PC-3 (cell line): Measurements from ENCODE around the gene STPG4.

Experiments used
- EZH2 ChIP-seq: fragments of 300-600 bp; sonication (generic); IDR thresholded peaks from one replicate; pipeline ENCODE4 v1.6.1; 2017; ENCODE audit warnings: antibody characterized with exemption, mild to moderate bottlenecking, low read length; ENCODE audit not compliant: unreplicated experiment
- EZH2phosphoT487 ChIP-seq: fragments of 300-600 bp; sonication (generic); IDR thresholded peaks from 2 replicates; pipeline ENCODE4 v1.6.1; 2018; ENCODE audit warnings: mild to moderate bottlenecking, antibody characterized with exemption, low read length, borderline replicate concordance
- TF ChIP-seq, protein P1 (sequence below): fragments of 300-600 bp; sonication (generic); conservative IDR thresholded peaks from 2 replicates; pipeline ENCODE4 v1.5.1; 2017; ENCODE audit warnings: antibody characterized with exemption, low read depth, mild to moderate bottlenecking, low read length

DNA sequence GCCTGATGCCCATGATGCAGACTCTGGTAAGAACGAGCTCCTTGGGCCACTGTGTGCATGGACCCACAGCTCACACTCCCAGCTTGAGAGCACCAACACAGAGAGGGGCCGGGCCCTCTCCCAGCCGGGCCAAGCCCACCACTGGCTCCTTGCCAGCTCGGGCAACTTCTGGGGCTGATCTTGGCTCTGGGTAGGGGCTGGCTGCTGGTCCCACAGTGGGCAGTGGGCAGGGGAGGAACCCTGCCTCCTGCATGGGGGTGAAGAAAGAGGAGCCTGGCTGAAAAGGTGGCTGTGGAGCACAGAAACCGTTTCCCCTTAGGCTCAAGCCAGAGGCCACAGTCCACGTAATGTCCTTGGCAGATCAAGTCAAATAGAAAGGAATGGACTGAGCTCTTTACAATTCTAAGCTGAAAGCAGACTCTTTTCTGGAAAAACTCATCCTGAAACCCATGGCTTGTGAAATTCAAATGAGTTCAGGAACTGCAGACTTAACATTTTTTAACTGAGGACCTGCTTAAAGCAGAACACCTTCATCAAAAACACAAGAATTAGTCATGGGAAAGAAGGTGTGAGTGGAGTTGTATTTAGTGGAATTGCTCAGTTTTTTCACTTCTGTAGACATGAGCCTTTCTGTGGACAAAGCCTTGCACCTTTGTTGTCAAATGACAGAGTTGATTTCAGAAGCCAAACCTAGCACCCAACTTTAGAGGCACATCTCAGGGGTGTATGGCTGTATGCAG is 104.9 kb downstream of the STPG4 start:
- TF ChIP-seq, protein P1, sequence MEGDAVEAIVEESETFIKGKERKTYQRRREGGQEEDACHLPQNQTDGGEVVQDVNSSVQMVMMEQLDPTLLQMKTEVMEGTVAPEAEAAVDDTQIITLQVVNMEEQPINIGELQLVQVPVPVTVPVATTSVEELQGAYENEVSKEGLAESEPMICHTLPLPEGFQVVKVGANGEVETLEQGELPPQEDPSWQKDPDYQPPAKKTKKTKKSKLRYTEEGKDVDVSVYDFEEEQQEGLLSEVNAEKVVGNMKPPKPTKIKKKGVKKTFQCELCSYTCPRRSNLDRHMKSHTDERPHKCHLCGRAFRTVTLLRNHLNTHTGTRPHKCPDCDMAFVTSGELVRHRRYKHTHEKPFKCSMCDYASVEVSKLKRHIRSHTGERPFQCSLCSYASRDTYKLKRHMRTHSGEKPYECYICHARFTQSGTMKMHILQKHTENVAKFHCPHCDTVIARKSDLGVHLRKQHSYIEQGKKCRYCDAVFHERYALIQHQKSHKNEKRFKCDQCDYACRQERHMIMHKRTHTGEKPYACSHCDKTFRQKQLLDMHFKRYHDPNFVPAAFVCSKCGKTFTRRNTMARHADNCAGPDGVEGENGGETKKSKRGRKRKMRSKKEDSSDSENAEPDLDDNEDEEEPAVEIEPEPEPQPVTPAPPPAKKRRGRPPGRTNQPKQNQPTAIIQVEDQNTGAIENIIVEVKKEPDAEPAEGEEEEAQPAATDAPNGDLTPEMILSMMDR = no peak
- no peak for TF ChIP-seq EZH2
- TF ChIP-seq EZH2phosphoT487 = no peak
